GM21723 (cell line): ENCODE measurements around the gene TRIAP1.
"Not testable (repeated sequence)": the region's sequence is repeated elsewhere in the genome, so short reads cannot be mapped to it uniquely, and the experiment has no call there.

Source experiments
- ATAC-seq: cut with Tn5 transposase; IDR thresholded peaks from one replicate; pipeline ENCODE4 v1.9.1; 2021; ENCODE audit warnings: mild to moderate bottlenecking, moderate library complexity; ENCODE audit not compliant: unreplicated experiment

Gene TRIAP1

GRCh38 chr12:120468821-120469449 is 22.8 kb upstream of the TRIAP1 start:
- ATAC-seq: peak; percentile 24

GRCh38 chr12:120468325-120468820 is 22.2 kb upstream of the TRIAP1 start:
- ATAC-seq: peak; percentile 0

GRCh38 chr12:120467439-120467838 is 21.3 kb upstream of the TRIAP1 start:
- ATAC-seq: no peak

GRCh38 chr12:120466560-120467315 is 20.6 kb upstream of the TRIAP1 start:
- no peak for ATAC-seq

GRCh38 chr12:120465756-120466155 is 19.6 kb upstream of the TRIAP1 start:
- ATAC-seq: no peak

GRCh38 chr12:120463712-120464111 is 17.5 kb upstream of the TRIAP1 start:
- no peak for ATAC-seq

GRCh38 chr12:120462099-120462640 is 16.0 kb upstream of the TRIAP1 start:
- no peak for ATAC-seq

- ATAC-seq: no peak
Measured at GRCh38 chr12:120460157-120460556, 14.0 kb upstream of the TRIAP1 start.

GRCh38 chr12:120457133-120457532 is 10.9 kb upstream of the TRIAP1 start:
- ATAC-seq: no peak

GRCh38 chr12:120455302-120455701 is 9.1 kb upstream of the TRIAP1 start:
- no peak for ATAC-seq

- ATAC-seq: peak; percentile 61
Measured at GRCh38 chr12:120453977-120454376, 7.8 kb upstream of the TRIAP1 start.

GRCh38 chr12:120453060-120453750 is 7.0 kb upstream of the TRIAP1 start:
- ATAC-seq: no peak

GRCh38 chr12:120452524-120452923 is 6.3 kb upstream of the TRIAP1 start:
- not testable (repeated sequence) for ATAC-seq

- ATAC-seq: no peak
Measured at GRCh38 chr12:120447992-120448391, 1.8 kb upstream of the TRIAP1 start.

GRCh38 chr12:120446844-120447178 is 627 bp upstream of the TRIAP1 start:
- not testable (repeated sequence) for ATAC-seq

GRCh38 chr12:120444676-120445075 is 1.5 kb downstream of the TRIAP1 start:
- no peak for ATAC-seq

- no peak for ATAC-seq
Measured at GRCh38 chr12:120439646-120440247, 6.4 kb downstream of the TRIAP1 start.

- ATAC-seq: no peak
Measured at GRCh38 chr12:120438495-120439198, 7.5 kb downstream of the TRIAP1 start.

- ATAC-seq: peak; percentile 94
Measured at GRCh38 chr12:120437735-120438494, 8.3 kb downstream of the TRIAP1 start, which contains the start of gene COX6A1. Gene COX6A1, plus strand, starts transcription at chr12:120438113. Its CDS starts 14 bp downstream, at chr12:120438127.
